Epithelial cell of esophagus (primary cell): Measurements from ENCODE around the gene POLN.
A peak's percentile ranks its signal among the peaks of the same experiment; 100 is the strongest.

Source experiments
- DNase-seq: peaks from one replicate; pipeline ENCODE4 v3.0.0; 2010; ENCODE audit warnings: low read depth
- H3K4me3 ChIP-seq: 2 replicates; pipeline ENCODE4 v1.5.1; 2011; ENCODE audit warnings: mild to moderate bottlenecking, low read length, control low read depth
- TF ChIP-seq, protein P1 (sequence below): IDR thresholded peaks from 2 replicates; pipeline ENCODE4 v1.5.1; 2011; ENCODE audit warnings: low read depth, mild to moderate bottlenecking, low read length, control low read depth, inconsistent platforms; ENCODE audit not compliant: insufficient read depth; ENCODE audit errors: missing control alignments

Gene POLN

DNA sequence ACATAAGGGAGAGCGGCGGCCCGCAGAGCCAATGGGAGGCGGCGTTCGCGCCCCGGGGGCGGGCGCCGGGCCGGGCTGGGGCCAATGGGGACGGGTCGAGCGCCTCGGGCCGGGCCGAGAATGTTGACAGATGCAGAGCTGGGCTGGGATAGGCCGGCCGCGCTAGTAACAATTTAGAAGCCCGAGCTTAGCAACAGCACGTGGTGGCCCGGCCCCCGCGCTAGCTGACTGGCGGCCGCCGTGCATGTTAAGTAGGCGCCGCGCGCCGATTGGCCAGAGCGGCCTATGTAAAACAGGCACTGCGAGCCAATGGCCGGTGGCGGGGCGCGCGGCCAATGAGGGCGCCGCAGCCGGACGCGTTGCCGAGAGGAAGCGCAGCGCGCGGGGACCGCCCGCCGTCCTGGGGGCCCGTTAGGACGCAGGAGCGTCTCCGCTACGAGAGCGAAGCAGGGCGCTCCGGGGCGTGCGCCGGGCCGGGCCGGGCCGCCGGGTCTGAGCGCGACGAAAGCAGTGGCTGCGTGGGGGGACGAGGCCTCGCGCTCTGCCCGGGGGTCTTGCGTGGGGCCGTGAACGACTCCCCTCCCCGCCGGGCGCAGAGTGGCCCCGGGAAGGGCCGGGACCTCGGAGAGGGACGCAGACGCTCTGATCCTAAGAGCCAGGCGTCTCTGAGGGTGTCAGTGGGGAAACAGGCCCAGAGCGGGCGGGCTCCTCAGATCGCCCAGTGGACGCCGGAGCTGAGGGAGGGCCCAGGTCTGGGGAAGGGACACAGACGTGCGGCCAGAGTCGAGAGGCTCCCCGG, 20.4 kb upstream of the POLN start:
- peak overlapping the region; percentile 61 for H3K4me3 ChIP-seq
- TF ChIP-seq, protein P1, sequence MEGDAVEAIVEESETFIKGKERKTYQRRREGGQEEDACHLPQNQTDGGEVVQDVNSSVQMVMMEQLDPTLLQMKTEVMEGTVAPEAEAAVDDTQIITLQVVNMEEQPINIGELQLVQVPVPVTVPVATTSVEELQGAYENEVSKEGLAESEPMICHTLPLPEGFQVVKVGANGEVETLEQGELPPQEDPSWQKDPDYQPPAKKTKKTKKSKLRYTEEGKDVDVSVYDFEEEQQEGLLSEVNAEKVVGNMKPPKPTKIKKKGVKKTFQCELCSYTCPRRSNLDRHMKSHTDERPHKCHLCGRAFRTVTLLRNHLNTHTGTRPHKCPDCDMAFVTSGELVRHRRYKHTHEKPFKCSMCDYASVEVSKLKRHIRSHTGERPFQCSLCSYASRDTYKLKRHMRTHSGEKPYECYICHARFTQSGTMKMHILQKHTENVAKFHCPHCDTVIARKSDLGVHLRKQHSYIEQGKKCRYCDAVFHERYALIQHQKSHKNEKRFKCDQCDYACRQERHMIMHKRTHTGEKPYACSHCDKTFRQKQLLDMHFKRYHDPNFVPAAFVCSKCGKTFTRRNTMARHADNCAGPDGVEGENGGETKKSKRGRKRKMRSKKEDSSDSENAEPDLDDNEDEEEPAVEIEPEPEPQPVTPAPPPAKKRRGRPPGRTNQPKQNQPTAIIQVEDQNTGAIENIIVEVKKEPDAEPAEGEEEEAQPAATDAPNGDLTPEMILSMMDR = no peak
- DNase-seq = peak; percentile 100

DNA sequence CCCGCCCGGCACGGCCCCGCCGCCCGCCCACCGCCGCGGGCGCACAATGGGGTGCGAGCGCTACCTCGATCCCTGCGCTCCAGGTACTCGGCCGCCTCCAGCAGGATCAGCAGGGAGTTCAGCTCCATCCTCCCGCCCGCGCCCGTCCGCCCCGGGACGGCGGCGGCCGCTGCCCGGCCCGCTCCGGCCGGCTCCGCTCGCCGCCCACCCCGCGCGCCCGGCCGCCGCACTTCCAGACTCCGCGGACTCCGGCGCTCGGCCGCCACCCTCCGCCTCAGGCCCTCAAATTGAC, 19.9 kb upstream of the POLN start, which contains the start of gene MXD4:
Gene MXD4 (minus strand): TSS at position 257 of the 292 bp plus-strand sequence. CDS start 129 bp downstream, at position 128.
- DNase-seq = no peak
- TF ChIP-seq, protein P1 = no peak
- peak within 1 kb of the TSS; percentile 78 for H3K4me3 ChIP-seq

DNA sequence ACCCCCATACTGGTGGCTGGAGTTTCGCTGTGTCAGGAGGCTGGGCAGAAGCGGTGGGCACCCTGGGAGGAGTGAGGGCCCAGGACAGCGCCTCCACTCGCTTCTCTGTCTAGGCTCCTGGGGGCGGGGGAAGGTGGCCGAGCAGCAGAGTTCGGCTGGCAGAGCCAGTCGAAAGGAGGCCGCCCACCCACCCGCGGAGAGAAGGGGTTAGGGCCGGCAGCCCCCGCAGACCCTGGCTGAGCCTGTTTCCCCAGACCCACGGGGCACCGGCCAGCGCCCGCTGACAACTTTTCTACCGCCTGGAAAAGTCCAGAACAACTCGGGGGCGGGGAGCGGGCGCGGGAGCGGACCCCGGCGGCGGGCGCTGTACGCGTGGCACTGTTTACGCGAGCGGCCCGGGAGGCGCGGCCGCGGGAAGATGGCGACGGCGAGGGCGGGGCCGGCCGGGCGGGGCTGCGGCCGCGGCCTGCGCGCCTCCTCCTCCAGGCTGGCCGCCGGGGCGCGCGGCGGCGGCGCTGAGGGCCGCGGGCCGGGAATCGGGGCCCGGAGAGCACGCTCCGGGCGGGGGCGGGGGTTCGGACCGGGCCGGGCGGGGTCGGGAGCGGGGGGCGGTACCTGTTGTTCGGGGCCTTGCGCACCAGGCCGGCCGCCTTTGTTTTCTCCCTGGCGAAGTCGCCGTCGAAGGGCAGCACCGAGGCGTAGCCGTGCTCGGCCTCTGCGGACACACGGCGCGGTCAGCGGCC, 19.4 kb upstream of the POLN start:
- peak; percentile 62 for DNase-seq
- H3K4me3 ChIP-seq = peak overlapping the region; percentile 78
- TF ChIP-seq, protein P1 = no peak

DNA sequence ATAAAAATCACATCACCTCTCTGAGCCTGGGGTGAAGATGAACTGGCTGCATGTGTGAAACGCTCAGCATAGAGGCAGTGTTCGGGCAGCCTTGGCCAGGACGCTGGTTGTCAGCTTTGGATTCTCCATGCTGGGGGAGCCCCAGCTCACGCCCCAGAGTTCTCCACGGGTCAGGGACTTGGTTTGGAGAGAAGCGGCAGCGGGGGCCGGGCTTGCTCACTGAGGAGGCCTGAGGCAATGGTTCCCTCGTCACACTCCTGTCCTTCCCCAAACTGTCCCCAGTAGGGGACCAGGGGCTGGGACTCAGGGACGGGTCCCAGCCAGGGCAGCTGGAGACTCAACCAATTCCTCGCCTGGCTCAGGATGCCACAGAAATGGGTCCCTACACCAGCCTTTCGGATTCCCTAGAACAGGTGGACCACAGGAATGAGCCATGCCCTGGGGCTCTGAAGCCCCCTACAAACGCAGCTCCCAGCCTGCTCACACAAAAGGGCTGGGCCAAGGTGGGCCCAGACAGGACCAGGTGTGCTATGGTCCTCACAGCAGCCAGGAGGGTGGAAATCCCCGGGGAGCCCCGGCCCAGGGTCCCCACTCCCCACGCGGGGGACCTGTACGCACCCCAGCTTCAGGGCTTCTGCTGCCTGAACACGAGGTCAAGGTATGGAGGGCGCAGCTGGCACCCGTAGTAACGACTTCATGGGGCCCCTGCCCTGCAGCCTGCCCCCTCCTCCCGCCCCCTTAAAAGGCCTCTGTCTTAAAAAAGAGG, 18.6 kb upstream of the POLN start:
- peak overlapping the region; percentile 78 for H3K4me3 ChIP-seq
- DNase-seq = no peak
- TF ChIP-seq, protein P1 = no peak

DNA sequence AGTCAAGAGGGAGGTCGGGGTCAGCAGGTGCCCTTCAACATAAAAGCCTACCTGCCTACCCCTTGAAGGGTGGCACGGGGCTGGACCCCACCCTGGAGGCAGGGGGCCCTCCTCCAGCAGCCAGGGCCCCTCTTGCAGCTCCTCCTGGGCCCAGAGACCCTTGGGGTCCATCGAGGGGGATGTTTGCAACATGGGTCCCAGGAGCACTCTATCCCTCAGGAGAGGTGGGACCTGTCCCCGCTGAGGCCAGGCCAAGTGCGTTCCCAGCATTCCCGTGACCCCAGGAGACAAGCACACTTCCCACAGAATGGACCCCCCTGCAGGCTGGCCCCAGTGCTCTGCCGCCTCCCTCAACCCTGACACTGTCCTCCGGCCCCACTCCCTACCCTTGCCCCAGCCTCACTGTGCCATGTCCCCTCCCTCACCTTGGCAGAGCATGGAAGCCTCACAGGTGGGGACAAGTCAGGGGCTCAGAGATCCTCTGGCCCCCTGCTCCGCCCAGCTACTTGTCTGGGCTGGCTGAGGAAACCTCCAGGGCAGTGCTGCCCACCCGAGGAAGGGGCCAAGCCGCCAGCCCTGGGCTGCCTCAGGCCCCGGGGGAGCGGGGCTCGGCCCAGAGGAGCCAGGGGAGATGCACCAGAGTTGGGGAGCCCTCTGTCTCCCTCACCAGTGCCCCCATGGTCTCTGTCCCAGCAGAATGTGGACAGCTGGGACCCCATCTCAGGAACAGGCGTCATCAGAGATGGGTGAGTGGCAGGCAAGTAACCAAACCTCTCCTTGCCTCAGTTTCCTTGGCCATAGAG, 17.8 kb upstream of the POLN start:
- no peak for DNase-seq
- H3K4me3 ChIP-seq = peak overlapping the region; percentile 78
- TF ChIP-seq, protein P1 = no peak

DNA sequence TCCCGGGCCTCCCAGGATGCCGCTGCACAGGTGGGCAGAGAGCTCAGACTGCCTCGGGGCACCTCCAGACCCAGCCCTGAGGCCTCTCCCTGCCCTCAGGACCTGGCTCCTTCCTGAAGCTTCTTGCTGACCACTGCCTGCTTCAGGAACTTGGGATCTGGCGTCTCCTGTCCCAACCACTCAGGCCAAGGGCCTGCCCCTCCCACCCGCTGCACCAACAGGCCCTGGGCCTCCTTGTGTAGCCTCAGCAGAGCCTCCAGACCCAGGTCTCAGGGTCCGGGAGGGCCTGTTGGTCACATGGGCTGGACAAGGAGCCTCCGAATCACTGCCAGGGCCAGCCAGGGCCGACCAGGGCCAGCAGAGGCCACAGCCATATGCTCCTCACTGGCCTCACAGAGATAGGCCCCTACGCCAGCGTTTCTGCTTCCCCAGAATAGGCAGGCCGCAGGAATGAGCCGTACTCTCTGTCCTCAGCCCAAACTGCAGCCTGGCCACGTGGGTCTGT, 17.2 kb upstream of the POLN start:
- TF ChIP-seq, protein P1 = no peak
- no peak overlapping the region for H3K4me3 ChIP-seq
- DNase-seq = no peak
